ENCODE measurements around the gene KRTAP20-2.

Gene KRTAP20-2

DNA sequence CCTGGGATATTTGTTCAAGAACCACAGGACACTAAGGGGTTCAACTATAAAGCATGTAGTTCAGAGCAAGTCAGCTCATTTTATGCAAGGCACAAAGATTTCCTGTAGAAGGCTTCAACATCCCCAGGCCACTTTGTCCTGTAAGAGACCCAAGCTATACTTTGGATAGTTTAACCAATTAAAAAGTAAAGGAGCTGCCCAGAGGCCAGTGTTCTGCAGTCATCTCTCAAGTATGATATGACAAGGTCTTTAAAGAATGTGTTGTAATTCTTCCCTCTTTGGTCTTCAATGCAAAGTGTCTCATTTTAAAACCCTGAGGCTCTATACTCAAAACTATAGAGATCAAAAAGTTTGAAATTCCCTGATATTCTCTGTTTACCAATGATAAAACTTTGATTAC lies 41.7 kb downstream of the KRTAP20-2 start:
- peak; percentile 1 for DNase-seq

DNA sequence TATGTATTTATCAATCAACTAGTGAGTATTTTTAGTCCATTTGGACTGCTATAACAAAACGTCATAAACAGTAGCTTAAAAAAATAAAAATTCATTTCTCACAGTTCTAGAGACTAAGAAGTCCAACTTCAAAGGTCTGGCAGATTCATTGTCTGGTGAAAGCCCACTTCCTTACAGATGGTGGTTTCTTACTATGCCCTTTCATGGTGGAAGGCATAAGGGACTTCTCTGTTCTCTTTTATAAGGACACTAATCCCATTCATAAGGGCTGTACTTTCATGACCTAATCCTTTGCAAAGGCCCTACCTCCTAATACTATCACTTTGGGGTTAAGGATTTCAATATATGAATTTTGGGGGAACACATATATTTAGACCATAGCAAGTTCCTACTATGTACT lies 45.6 kb downstream of the KRTAP20-2 start:
- DNase-seq, result no peak

DNA sequence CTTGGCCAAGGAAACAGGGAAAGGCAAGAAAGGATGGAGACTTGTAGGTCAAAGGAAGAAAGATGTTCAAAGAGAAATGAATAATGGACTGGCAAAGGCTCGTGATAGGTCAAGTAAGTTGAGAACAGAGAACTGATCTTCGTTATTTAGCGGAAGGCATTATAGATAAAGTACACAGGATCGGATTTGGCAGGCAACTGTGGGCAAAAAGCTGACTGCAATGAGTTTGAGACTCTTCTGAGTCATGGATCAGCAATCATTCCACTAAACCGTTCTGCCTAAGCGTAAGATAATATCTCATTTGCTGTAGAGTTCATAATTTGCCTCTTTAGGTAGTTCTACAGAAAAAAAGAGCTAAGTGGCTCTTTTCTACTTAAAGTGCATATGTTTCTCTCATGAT lies 49.5 kb downstream of the KRTAP20-2 start:
- DNase-seq, result no peak
